HG03354 (cell line): Measurements from ENCODE around the gene SPATA18.

Source experiments
- ATAC-seq: cut with Tn5 transposase; IDR thresholded peaks from one replicate; pipeline ENCODE4 v1.9.1; 2021; ENCODE audit warnings: mild to moderate bottlenecking; ENCODE audit not compliant: unreplicated experiment, poor library complexity, severe bottlenecking

SPATA18 gene

GRCh38 chr4:52051213-52051614 is at the start of gene SPATA18:
Gene SPATA18 (plus strand): TSS chr4:52051304. CDS start chr4:52051705, 401 bp downstream.
- peak; percentile 58 for ATAC-seq

GRCh38 chr4:52001616-52002015 is 49.5 kb upstream of the SPATA18 start:
- no peak for ATAC-seq

- ATAC-seq, result no peak
These were observed 46.7 kb upstream of the SPATA18 start for GRCh38 chr4:52004414-52004813.

- no peak for ATAC-seq
These were observed 45.4 kb upstream of the SPATA18 start for GRCh38 chr4:52005604-52006273.

GRCh38 chr4:52006887-52007286 is 44.2 kb upstream of the SPATA18 start:
- ATAC-seq, result no peak

GRCh38 chr4:52010986-52011385 is 40.1 kb upstream of the SPATA18 start:
- ATAC-seq, result no peak

GRCh38 chr4:52012651-52013050 is 38.5 kb upstream of the SPATA18 start:
- no peak for ATAC-seq

DNA sequence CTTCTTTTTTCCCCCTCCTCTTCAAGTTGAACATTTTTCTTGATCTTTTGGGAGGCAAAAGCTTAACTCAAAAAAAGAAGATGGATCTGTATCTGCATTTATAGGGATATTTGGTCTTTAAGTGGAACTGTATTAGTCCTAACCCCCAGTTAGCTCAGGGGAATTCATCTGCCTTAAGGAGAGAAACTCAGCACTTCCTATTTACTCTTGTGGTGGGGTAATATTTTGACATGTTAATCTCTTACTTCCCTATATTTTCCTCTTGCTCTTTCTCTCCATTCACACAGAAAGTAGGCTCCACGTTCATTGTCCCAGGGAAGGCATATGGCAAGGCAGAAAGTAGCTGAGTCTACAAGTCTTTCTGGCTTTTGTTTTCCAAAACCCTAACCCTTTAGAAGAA is 36.2 kb upstream of the SPATA18 start:
- ATAC-seq, result no peak

- ATAC-seq, result no peak
These were observed 35.7 kb upstream of the SPATA18 start for GRCh38 chr4:52015366-52015765.

- no peak for ATAC-seq
These were observed 34.1 kb upstream of the SPATA18 start for GRCh38 chr4:52016981-52017380.

- no peak for ATAC-seq
These were observed 33.3 kb upstream of the SPATA18 start for GRCh38 chr4:52017814-52018213.

- ATAC-seq, result no peak
These were observed 31.0 kb upstream of the SPATA18 start, which contains the start of gene LRRC66 for GRCh38 chr4:52019936-52020657. Gene LRRC66 (minus strand): TSS chr4:52020363. CDS start chr4:52017613, 2,750 bp downstream.

DNA sequence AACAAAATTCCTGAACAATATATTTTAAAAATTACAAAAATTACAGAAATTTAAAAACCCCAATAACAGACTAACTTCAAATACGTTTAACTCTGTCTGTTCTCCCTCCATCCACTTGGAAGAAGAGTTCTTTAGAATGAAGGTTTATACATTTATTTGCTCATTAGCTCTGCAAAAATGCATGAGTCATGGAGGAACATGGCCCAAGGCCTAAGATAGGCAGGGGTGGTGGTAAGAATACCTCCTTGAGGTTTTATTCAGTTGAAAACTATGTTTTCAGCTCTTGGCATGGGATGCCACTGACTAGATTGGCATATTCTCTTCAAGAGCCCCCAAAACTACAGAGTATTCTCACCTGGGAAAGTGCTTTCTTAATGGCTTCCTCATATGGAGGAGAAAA is 22.1 kb upstream of the SPATA18 start:
- ATAC-seq, result no peak

DNA sequence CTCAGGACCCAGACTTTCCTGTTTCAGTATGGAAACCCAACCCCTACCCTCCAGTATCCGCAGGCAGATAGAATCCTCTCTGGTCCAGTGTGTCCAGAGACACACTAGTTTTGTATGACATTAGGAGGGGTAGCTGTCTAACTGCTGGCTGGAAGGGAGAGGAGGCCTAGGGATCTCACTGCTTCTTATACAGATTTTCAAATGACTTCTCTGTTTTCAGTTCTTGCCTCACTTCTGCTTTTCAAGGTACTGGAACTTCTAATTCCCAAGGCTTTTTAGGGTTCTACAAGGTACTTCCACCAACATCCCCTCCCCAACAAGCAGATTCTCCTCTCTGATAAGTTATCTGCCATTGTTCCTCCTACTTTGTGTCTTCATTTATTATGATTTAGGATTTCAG is 19.1 kb upstream of the SPATA18 start:
- no peak for ATAC-seq

- ATAC-seq, result no peak
These were observed 15.9 kb upstream of the SPATA18 start for GRCh38 chr4:52035190-52035589.

DNA sequence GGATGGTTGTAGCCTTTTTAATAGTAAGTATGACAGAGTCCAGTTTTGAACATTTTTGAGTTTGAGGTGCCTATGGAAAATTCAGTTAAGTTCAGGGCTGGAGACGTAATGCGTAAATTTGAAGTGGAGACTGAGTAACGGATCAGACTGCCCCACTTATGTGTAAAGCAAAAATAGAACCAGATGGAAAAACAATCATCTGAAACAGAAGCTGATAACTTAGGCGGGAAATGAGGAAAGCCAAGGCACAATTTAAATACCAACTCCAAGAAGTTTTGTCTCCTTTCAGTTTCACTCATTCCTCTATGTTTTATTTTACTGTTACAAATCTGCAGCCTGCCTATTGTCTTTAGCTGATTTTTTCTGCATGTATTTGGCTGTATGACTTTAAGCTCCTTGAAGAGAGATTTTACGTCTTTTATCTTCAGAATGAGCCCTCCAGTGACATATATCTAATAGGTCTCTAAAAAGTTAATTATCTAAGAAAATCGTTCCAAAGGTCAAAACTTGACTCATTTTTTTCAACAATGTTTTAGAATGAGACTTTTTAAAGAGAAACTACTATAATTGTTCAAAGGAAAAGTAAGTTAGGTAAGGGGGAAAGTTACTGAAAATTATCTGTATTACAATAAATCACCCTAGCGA is 14.1 kb upstream of the SPATA18 start:
- no peak for ATAC-seq

DNA sequence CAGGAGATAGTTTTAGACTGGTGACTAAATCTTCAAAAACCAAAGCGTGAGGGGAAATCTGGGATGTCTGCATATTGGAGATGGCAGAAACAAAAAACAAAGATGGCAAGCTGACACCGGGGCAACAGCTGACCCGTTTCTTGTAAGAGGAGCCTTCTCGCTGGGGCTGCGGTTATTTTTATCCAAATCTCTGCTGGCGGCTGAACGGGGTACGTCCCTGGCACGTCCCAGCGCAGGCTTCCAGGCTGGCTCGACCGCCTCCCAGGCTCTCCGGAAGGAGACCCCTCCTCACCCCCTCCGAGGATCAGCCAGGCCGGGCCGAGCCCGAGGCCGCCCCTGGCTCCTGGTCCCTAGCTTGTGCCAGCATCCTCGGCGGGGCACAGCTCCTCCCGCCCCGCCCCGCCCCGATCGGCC is 13.4 kb upstream of the SPATA18 start:
- ATAC-seq, result peak; percentile 66

DNA sequence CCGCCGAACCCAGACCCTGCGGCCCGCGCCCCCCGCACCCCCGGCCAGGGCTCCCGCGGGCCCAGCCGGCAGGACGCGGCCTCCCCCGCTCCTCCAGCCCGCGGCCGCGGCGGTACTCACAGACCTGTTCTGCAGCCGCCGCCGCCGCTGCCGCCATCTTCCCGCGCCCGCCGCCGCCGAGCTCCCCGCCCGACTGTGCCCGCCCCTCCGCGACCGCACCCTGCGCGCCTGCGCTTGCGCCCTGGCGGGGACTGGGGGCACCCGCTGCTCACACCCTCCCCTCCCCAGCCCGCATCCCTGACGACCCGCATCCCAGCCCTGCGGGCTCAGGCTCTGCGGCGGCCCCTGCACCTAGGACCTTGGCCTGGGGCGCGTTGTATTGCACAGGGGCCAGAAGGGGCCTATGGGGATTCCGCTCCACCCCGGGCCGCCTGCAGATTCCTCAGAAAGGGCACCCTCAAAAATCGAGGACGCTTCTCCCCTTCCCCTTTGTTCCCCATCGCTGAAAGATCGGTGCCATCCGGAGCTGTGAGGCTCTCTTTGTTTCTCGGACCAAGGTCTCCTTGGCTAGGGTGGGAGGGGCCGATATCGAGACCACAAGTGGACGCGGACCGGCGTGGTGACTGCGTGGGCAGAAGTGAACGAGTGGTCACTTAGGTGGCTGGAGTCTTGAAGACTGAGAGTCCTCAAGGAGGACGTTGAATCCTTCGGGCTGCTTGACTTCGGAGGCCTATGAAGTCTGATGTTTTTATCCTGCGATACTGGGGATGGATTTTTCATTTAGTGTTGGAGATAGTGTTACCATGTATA is 12.8 kb upstream of the SPATA18 start, which contains the start of gene SGCB:
Gene SGCB, minus strand, starts transcription at position 197 of the 810 bp plus-strand sequence. Its CDS starts 40 bp downstream, at position 157.
- peak; percentile 91 for ATAC-seq

DNA sequence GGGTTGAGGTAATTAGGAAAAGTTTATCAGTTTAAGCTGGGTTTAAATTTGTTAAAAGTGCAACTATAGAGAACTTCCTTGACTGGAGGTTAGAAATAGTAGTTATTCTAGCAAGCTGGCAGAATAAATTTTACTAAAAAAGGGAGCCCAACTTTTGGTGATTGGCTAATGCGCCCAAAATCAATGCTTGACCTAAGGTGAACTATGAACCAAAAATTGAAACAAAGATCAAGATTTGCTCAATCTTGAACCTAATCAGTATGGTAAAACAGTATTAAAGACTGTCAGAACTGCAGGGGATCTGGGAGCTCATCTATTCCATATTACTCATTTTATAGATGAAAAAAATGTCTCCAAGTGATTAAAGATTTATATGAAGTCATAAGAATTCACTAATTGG is 6.1 kb upstream of the SPATA18 start:
- no peak for ATAC-seq

DNA sequence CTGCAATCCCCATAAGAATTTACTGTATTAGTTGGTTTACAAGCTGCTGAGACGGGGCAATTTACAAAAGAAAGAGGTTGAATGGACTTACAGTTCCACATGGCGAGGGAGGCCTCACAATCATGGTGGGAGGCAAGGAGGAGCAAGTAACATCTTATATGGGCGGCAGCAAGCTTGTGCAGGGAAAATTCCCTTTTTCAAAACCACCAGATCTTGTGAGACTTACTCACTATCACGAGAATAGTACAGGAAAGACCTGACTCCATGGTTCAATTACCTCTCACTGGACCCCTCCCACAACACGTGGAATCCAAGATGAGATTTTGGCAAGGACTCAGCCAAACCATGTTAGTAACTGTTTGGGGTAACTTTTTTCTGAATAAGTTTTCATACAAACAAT is 1.8 kb upstream of the SPATA18 start:
- no peak for ATAC-seq
